Large intestine (tissue), 3 donors: ENCODE measurements around the gene HOXD4. TPM values are rescaled to one million over a fixed set of nuclear protein-coding genes. Genes with fewer than 3 reads are reported as not detected.
A peak's percentile ranks its signal among the peaks of the same experiment; 100 is the strongest.

Source experiments
- DNase-seq, 2 donors: peaks; one replicate each; pipeline versions ENCODE4 v3.0.0 to v3.0.0-alpha.2; 2013
- H3K27ac ChIP-seq: one replicate; pipeline ENCODE4 v1.5.1; 2013; ENCODE audit warnings: low read length
- H3K27me3 ChIP-seq: 2 replicates; pipeline ENCODE4 v1.6.1; 2013; ENCODE audit warnings: low read length; ENCODE audit not compliant: control insufficient read depth, insufficient read depth
- H3K36me3 ChIP-seq: 2 replicates; pipeline ENCODE4 v1.6.1; 2013; ENCODE audit warnings: low read length; ENCODE audit not compliant: control insufficient read depth, insufficient read depth
- H3K4me1 ChIP-seq: one replicate; pipeline ENCODE4 v1.6.1; 2013; ENCODE audit warnings: low read length; ENCODE audit not compliant: control insufficient read depth, insufficient read depth
- H3K4me3 ChIP-seq: one replicate; pipeline ENCODE4 v1.5.1; 2013; ENCODE audit warnings: low read length
- H3K9me3 ChIP-seq: one replicate; pipeline ENCODE4 v1.6.1; 2013; ENCODE audit warnings: mild to moderate bottlenecking, low read depth, low read length, moderate library complexity; ENCODE audit not compliant: control insufficient read depth
- WGBS: methylation state at CpG from one replicate; pipeline ENCODE4 v1.1.5; 2013; ENCODE audit warnings: low lambda C conversion rate; ENCODE audit not compliant: insufficient coverage; 5-methylcytosine and 5-hydroxymethylcytosine counted together
- polyA plus RNA-seq: library from polyadenylated mRNA; unstranded; fragments of 120-200 nt; gene quantifications from one replicate; pipeline ENCODE4 v1.2.1, GENCODE V29; 2013

The HOXD4 gene
- polyA plus RNA-seq, 1 donor: 4.9 TPM

- Histone ChIP-seq H3K36me3 (no peaks in the 10 kb centered on the region), H3K27me3 (peaks cover 96% of the 10 kb centered on the region), H3K9me3 (peaks cover 22% of the 10 kb centered on the region), H3K4me1 (no peaks in the 10 kb centered on the region), H3K4me3 (no peak within 1 kb of the TSS), H3K27ac (no peak within 1 kb of the TSS)
- DNase-seq: peak in 1 of 2 donors; percentile 43
- WGBS: no CpG with 5 or more reads among the region's 85 CpGs
Observed at GRCh38 chr2:176106581-176107539, 44.5 kb upstream of the HOXD4 start, which contains the start of gene HOXD11. Gene HOXD11 (plus strand): TSS chr2:176107280. CDS start chr2:176107356, 76 bp downstream.

- no peak for DNase-seq
- Histone ChIP-seq H3K4me1 (no peaks in the 10 kb centered on the region), H3K27ac (no peak overlapping the region), H3K4me3 (no peak overlapping the region), H3K9me3 (peaks cover 30% of the 10 kb centered on the region), H3K36me3 (no peaks in the 10 kb centered on the region), H3K27me3 (peaks cover 96% of the 10 kb centered on the region)
- WGBS: no CpG with 5 or more reads among the region's 59 CpGs
Observed at GRCh38 chr2:176107731-176108181, 43.6 kb upstream of the HOXD4 start.

DNA sequence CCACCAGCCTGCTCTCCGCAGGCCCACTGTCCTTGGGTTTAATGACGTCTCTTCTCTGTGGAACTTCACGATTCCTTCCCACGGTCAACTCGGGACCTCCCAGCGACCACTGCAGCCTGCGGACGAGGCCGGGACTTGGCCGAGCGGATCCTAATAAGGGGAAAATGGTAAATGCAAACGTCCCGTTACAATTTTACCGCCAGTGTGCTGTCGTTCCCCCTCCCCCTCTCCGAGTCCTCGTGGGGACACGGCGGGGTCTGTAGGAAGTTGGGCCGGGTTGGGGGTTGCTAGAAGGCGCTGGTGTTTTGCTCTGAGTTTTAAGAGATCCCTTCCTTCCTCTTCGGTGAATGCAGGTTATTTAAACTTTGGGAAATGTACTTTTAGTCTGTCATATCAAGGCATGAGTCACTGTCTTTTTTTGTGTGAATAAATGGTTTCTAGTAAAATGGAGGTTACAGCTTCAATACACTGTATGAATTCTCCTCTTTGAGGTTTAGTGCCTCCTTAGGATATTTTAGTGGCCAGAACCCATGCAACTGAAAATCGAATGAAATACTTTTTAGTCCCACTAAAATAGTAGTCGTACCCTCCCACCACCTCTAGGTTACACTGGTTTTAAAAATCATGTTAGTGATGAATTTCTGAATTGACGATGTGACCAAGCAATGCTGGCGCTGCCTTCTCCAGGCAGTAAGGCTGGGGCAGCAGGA, 42.0 kb upstream of the HOXD4 start:
- Histone ChIP-seq H3K9me3 (peaks cover 29% of the 10 kb centered on the region), H3K4me3 (no peak overlapping the region), H3K27ac (no peak overlapping the region), H3K36me3 (no peaks in the 10 kb centered on the region), H3K4me1 (no peaks in the 10 kb centered on the region), H3K27me3 (peaks cover 96% of the 10 kb centered on the region)
- WGBS: 0% methylated on average over 1 of the region's 26 CpGs
- DNase-seq: no peak

GRCh38 chr2:176109946-176110345, 41.4 kb upstream of the HOXD4 start:
- Histone ChIP-seq H3K9me3 (peaks cover 25% of the 10 kb centered on the region), H3K27me3 (peaks cover 96% of the 10 kb centered on the region), H3K4me3 (no peak overlapping the region), H3K27ac (no peak overlapping the region), H3K4me1 (no peaks in the 10 kb centered on the region), H3K36me3 (no peaks in the 10 kb centered on the region)
- no peak for DNase-seq
- no CpG with 5 or more reads among the region's 4 CpGs for whole genome bisulfite sequencing

DNA sequence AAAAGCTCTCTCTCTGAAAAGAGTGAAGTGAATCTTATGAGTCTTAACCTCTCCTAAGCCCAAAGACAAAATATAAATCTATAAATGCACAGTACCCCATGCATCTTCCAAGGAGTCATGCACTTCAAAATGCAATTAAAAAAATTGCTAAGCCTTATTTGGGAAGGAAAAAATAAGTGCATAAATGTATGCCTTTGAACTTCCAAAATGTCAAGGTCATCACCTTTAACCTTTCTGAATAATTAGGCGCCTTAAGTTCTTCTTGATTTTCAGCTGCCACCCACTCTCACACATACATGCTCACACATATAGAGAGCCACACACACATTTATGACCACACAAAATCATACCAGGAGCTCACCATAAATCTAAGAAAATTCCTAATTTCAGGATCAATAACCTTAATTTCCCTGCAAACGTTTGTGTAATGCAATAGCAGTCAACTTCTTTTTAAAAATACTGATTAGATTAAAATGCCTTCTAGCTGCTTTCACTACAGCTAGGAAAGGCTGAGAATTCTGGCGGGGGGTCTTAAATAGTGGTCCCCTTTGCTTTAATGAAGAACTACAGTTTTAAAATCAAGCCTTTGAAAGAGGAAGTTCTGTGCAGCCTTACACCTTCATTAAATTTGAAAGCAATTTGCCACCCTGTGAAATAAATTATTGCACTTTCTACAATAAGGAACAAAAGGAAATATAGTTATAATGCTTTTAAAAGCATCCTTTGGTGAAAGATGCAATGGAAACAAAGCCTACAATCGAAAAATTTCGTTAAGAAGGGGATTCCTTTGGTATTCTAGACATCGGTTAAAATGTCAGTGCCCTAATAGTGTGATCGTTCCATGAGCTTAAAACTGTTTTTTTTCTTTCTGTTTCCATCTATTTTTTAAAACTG, 40.7 kb upstream of the HOXD4 start:
- no peaks in the 10 kb centered on the region for H3K36me3 ChIP-seq
- 48% methylated on average over 3 of the region's 7 CpGs for WGBS
- peaks cover 21% of the 10 kb centered on the region for H3K9me3 ChIP-seq
- H3K27ac ChIP-seq: no peak overlapping the region
- no peak for DNase-seq
- H3K4me1 ChIP-seq: no peaks in the 10 kb centered on the region
- peaks cover 96% of the 10 kb centered on the region for H3K27me3 ChIP-seq
- no peak overlapping the region for H3K4me3 ChIP-seq

DNA sequence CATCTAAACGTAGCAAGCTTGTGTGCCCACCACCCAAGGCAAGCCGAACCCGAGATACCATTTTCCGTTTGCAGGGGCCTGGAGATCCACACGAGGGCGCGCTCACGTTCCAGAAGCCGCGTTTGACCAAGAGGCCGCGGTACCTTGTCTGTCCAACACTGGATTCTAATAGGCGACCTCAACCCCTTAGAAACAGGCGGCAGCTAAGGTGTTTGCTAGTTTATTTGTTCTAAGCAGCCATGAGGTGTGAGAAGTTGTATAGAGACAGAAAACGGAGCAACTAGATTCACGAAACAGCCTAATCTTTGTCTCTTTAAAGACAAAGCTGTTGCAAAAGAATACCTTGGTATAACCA, 40.1 kb upstream of the HOXD4 start:
- Histone ChIP-seq H3K27ac (no peak overlapping the region), H3K27me3 (peaks cover 96% of the 10 kb centered on the region), H3K4me1 (no peaks in the 10 kb centered on the region), H3K9me3 (peaks cover 26% of the 10 kb centered on the region), H3K36me3 (no peaks in the 10 kb centered on the region), H3K4me3 (no peak overlapping the region)
- WGBS: no CpG with 5 or more reads among the region's 16 CpGs
- DNase-seq: peak; percentile 18 to 53

DNA sequence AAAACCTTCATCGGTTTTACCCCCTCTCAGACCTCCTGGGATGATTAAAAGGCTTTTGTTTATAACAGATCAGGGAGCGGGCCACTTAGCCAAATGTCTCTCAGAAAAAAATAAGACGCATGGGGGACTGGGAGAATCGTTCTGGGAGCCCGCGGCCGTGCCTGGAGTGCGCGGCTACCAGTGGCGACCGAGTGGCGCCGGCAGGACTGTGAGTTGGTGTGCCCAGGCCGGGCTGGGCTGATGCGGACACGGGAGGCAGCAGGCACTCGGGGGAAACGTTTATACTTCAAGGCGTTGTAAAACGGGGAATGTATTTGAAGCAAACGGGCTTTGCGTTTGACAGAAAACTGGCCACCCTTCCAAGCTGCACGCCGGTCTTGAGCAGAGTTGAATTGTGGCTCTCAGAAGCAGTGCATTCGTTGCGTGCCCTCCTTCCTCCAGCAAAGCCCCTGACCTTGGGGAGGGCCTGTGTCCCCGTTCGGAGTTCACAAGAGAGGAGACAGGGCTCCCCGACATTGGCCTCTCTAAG, 39.4 kb upstream of the HOXD4 start:
- no peak for DNase-seq
- Histone ChIP-seq H3K4me1 (no peaks in the 10 kb centered on the region), H3K27ac (no peak overlapping the region), H3K27me3 (peaks cover 96% of the 10 kb centered on the region), H3K9me3 (peaks cover 24% of the 10 kb centered on the region), H3K4me3 (no peak overlapping the region), H3K36me3 (no peaks in the 10 kb centered on the region)
- no CpG with 5 or more reads among the region's 29 CpGs for WGBS

DNA sequence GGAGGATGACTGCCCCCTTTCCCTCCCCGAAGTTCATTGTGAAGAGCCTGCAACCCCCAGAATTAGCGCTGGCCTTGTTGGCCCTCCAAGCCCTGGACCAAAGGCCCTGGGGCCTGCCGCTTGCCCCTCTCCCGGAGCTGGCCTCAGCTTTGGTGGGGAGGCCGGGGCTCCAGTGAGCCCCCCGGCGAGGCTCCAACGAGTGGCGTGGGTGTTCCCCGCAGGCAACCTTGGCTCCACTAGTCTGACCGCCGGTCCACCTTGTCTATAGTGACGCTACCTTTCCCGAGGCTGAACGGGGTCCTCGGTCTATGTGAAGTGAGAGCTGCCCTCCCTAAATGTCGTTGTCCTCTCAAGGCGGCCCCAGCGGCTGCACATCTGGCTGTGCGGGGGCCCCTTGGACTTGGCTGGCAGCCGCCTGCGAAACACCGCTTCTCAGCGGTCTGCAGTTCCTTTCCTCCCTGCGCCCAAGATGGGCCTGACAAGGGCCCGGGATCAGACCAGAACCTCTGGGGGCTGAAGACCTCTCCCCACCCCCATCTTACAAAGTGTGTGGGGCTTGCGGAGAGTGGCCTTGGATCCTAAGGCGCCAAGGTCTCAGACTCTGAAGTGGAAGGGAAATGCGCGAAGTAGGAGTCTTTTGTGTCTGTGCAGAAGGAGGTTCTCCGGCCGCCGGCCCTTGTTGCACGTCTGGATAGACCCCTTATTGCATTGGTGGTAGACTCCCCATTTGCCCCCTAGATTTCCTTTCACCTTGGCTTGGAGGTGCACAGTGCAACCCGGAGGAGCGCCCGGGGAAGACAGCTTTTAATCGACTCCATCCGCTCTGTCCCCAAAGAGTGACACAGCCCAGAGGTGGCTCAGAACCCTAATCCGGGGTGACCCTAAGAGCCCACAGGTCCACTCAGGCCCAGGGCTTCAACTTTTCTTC, 38.7 kb upstream of the HOXD4 start:
- Histone ChIP-seq H3K36me3 (no peaks in the 10 kb centered on the region), H3K27me3 (peaks cover 99% of the 10 kb centered on the region), H3K4me1 (no peaks in the 10 kb centered on the region), H3K27ac (no peak overlapping the region), H3K4me3 (no peak overlapping the region), H3K9me3 (peaks cover 26% of the 10 kb centered on the region)
- no peak for DNase-seq
- WGBS: no CpG with 5 or more reads among the region's 40 CpGs
